ENCODE results near the gene FAM174B. TPM values are rescaled to one million over a fixed set of nuclear protein-coding genes. Genes with fewer than 3 reads are reported as not detected.

The FAM174B gene
- total RNA-seq, 2 donors from 2014 or later = 6.1 to 10.0 TPM

DNA sequence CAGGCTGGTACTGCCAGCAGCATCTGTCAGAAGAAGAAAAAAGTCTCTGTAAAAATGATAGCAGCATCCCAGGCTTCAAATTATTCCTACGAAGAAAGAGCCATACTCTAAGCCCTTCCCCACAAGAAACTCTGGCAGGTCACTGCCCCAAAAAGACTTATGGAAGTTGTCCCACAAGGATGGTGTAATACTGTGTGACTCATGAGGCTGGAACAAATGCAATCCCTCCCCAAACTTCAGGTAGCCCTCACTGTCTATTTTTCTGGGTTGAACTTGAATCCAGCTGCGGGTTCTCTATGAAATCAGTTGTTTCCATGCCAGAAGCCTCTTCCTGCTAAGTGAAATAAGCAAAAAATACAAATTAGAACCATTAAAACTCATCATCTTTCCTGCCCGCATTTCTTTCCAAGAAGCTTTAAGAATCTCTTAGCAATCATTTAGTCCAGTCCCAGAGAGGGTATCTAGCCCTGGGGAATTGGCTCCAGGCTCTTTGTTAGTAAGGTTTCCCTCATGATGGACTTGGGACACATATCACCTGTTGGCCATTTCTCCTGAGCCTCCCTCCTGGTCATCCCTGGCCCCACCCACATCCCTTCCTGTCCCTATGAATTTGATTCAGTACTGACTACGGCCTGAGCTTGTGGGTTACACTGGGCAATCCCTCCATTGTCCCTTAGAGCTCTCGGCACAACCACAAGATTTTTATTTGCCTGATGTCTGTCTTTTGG lies 51.7 kb downstream of the FAM174B start:
- H3K4me1 ChIP-seq (ENCODE audit: control insufficient read depth in 1 of 2, low read depth in 2 of 2) = no peaks in the 10 kb centered on the region
- DNase-seq (ENCODE audit: low spot score) (no peak), ATAC-seq (ENCODE audit: insufficient number of reproducible peaks, low FRiP score, low read depth) (no peak)
- no peak overlapping the region for H3K27ac ChIP-seq
- H3K27me3 ChIP-seq (replicated peaks; ENCODE audit: insufficient read depth) = no peaks in the 10 kb centered on the region
- TF ChIP-seq, protein P1, sequence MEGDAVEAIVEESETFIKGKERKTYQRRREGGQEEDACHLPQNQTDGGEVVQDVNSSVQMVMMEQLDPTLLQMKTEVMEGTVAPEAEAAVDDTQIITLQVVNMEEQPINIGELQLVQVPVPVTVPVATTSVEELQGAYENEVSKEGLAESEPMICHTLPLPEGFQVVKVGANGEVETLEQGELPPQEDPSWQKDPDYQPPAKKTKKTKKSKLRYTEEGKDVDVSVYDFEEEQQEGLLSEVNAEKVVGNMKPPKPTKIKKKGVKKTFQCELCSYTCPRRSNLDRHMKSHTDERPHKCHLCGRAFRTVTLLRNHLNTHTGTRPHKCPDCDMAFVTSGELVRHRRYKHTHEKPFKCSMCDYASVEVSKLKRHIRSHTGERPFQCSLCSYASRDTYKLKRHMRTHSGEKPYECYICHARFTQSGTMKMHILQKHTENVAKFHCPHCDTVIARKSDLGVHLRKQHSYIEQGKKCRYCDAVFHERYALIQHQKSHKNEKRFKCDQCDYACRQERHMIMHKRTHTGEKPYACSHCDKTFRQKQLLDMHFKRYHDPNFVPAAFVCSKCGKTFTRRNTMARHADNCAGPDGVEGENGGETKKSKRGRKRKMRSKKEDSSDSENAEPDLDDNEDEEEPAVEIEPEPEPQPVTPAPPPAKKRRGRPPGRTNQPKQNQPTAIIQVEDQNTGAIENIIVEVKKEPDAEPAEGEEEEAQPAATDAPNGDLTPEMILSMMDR (IDR thresholded peaks at IDR 0.05) = no peak
- no peak overlapping the region for H3K4me3 ChIP-seq
- H3K36me3 ChIP-seq = no peaks in the 10 kb centered on the region
- no peaks in the 10 kb centered on the region for H3K9me3 ChIP-seq

DNA sequence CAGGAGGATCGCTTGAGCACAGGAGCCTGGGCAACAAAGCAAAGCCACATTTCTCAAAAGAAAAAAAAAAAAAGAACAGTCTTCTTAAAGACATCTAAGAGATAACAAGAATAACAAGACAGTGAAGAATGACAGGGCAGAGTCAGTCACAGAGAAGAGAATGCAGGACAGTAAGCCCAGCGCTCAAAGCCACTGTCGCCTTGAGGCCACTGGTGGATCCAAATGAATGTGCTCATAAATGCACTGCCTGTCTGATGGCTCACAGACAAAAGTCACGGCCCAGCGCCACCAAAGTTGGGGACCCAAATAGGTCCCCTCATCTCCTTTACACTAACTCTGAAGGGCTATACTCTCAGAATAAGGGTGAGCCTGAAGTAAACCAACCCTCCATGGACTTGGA lies 52.3 kb downstream of the FAM174B start:
- TF ChIP-seq, protein P1 (IDR thresholded peaks at IDR 0.05) = no peak
- H3K27me3 ChIP-seq (replicated peaks; ENCODE audit: insufficient read depth) = no peaks in the 10 kb centered on the region
- H3K4me1 ChIP-seq (ENCODE audit: control insufficient read depth in 1 of 2, low read depth in 2 of 2) = no peaks in the 10 kb centered on the region
- no peaks in the 10 kb centered on the region for H3K9me3 ChIP-seq
- ATAC-seq (ENCODE audit: insufficient number of reproducible peaks, low FRiP score, low read depth) (no peak), DNase-seq (ENCODE audit: low spot score) (no peak)
- H3K36me3 ChIP-seq = no peaks in the 10 kb centered on the region
- no peak overlapping the region for H3K4me3 ChIP-seq
- H3K27ac ChIP-seq = no peak overlapping the region

DNA sequence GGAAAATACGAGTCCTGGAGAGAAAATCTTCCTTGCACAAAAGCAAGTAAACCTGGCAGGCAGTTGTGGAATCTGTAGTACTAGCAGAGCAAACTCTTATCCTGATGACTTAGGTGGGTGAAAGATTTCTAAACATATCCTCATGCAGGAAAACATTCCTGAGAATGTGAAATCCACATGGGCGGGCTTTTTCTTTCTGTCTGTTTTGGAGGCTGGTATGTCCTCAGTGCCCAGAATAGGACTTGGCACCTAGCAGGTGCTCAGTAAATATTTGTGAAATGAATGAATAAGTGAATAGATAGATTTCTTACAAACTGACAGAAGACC lies 53.3 kb downstream of the FAM174B start:
- no peaks in the 10 kb centered on the region for H3K27me3 ChIP-seq (replicated peaks; ENCODE audit: insufficient read depth)
- no peaks in the 10 kb centered on the region for H3K9me3 ChIP-seq
- ATAC-seq (ENCODE audit: insufficient number of reproducible peaks, low FRiP score, low read depth) = no peak
- TF ChIP-seq, protein P1 (IDR thresholded peaks at IDR 0.05) = no peak
- H3K4me1 ChIP-seq (ENCODE audit: control insufficient read depth in 1 of 2, low read depth in 2 of 2) = no peaks in the 10 kb centered on the region
- no peak overlapping the region for H3K4me3 ChIP-seq
- no peak overlapping the region for H3K27ac ChIP-seq
- DNase-seq (ENCODE audit: low spot score) = no peak
- H3K36me3 ChIP-seq = no peaks in the 10 kb centered on the region

DNA sequence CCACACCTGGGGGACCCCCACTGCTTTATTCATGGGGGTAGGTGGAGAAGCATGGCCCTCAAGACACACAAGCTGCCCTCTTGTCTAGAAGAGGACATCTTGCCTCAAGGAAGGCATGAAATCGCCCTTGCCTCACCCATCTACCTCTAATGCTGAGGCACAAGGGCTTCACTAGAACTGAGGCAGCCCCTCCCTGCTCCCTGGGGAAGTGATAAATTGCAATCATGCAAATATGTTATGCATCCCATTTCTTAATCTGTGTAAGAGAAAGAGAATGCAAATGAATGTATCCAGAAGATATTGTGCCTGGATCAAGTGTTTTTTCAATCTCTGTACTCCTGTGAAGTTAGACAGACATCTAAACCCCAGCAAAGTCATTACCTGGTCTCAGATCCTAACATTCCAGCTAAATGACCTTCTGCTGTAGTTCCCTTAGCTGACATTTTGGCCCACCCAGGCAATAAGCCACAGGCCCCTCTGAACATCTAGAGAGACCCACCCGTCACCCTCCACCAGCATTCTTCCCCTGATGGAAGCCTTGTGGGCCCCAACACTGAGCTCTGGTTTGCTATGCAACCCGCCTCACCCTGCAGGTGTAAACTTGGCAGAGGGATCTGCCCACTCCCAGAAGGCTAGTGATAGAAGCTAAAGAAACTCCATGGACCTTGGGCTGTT lies 53.8 kb downstream of the FAM174B start:
- ATAC-seq (ENCODE audit: insufficient number of reproducible peaks, low FRiP score, low read depth) (no peak), DNase-seq (ENCODE audit: low spot score) (no peak)
- H3K27me3 ChIP-seq (replicated peaks; ENCODE audit: insufficient read depth) = no peaks in the 10 kb centered on the region
- TF ChIP-seq, protein P1 (IDR thresholded peaks at IDR 0.05) = no peak
- no peak overlapping the region for H3K27ac ChIP-seq
- H3K4me1 ChIP-seq (ENCODE audit: control insufficient read depth in 1 of 2, low read depth in 2 of 2) = no peaks in the 10 kb centered on the region
- H3K4me3 ChIP-seq = no peak overlapping the region
- no peaks in the 10 kb centered on the region for H3K9me3 ChIP-seq
- H3K36me3 ChIP-seq = no peaks in the 10 kb centered on the region

DNA sequence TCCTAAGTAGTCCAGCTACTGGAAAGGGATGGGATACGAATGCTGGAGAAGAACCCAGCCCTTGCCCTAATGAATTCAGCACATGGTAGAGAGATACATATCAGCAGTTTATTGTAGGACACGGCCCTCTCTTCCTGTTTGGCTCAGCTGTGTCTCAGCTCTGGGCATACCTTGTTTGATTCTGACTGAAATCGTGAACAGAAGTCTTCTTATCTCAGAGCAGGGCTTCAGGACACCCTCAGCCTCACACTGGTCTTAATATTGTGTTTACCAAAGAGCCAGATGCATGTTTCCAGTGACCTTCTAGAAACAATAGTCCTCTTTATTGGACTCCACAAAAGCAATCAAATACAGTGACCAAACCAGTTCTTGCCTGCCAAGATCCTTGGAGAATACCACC lies 54.7 kb downstream of the FAM174B start:
- no peak for ATAC-seq (ENCODE audit: insufficient number of reproducible peaks, low FRiP score, low read depth)
- no peak for DNase-seq (ENCODE audit: low spot score)

More for the DNA sequence above, 54.7 kb downstream of the FAM174B start:
- Histone ChIP-seq H3K27me3 (replicated peaks; ENCODE audit: insufficient read depth) (no peaks in the 10 kb centered on the region), H3K27ac (no peak overlapping the region), H3K36me3 (no peaks in the 10 kb centered on the region), H3K9me3 (no peaks in the 10 kb centered on the region), H3K4me3 (no peak overlapping the region), H3K4me1 (ENCODE audit: control insufficient read depth in 1 of 2, low read depth in 2 of 2) (no peaks in the 10 kb centered on the region)
- TF ChIP-seq, protein P1 (IDR thresholded peaks at IDR 0.05) = no peak

Data from thoracic aorta (tissue), 2 donors.